NCI-H2029 (cell line): ENCODE measurements around the gene TXNDC12.
A peak's percentile ranks its signal among the peaks of the same experiment; 100 is the strongest.

Experiments
- DNase-seq: peaks from one replicate; lab custom pipeline; 2025; lab: John Stamatoyannopoulos, UW

The TXNDC12 gene

DNA sequence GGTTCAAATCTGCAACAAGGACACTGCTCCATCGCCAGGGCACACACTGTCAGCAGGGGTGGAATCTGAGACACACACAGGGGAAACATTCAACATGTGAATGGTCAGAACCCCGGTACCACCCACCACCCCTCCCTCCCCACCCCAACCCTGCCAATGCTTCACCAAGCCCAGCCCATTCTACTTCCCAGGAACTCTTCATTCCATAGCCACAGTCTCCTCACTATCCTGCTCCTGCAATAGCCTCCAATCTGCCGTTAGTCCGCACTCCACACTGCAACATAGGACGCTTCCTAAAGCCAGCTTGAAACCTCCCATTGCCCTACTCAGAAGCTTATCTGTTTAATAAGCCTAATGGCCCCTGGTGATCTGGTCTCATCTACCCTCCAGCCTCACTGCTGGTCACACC lies 57.0 kb downstream of the TXNDC12 start:
- DNase-seq: no peak

DNA sequence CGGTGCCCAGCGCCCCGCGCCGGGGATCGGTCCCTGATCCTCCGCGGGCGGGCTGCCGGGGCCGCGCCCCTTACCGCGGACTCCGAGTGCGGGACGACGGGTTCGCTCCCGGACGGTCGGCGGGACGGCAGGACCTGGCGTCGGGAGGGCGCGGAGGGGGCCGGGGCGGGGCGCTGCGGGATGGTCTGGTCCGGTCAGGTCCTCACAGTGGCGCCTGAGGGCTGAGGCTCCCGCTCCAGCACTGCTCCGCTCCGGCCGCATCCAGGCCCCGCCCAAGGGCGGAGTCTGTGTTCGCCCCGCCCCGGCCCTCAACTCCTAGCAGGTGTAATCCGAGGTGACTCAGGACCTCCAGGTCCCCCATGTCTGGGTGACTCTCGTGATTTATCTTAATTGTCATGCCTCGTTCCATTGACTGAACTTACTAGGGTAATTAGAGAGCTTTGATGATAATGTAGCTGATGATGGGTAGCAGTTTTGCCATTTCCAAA lies 64.5 kb downstream of the TXNDC12 start, which contains the start of gene RAB3B:
Gene RAB3B (minus strand): TSS at position 223 of the 488 bp plus-strand sequence. CDS start 13,583 bp downstream, outside the sequence.
- peak; percentile 86 for DNase-seq

DNA sequence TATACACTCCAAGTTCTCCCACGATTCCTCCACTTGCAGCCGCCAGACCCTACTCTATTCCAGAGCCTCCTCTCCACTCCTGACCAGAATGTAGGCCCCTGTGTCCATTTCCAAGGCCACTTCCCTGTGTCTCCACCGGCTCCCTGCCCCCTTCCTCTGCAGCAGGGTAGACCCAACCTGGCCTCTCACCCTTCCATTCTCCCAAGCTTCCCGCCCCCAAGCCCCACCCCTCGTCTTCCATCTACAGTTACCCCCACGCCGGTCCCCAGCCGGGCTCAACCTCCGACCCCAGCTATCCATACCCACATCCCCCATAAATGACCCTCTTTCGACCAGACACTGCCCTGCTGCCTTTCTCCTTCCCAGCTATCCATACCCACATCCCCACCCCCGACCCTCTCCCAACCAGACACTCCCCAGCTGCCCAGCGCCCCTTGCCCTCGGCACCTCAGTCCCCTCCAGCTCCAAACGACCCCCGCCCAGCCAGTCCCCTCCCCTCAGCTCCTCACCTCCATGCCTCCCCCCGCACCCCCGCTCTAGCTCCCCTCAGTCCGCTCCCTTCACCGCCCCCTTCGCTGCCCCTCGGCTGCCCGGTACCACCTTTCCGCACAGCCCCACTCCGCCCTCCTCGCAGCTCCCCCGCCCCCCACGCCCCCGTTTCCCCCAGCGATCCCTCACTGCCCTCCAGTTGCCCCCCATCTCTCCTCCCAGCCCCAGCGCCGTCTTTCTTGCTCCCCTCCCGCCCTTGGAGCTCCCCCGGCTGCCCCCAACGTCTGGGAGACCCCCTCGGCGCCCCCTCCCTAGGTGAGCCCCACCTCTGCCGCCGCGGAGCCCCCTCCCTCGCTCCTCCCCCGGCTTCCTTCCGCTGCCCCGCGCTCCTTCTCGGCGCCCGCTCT lies 65.2 kb downstream of the TXNDC12 start:
- peak; percentile 30 for DNase-seq

DNA sequence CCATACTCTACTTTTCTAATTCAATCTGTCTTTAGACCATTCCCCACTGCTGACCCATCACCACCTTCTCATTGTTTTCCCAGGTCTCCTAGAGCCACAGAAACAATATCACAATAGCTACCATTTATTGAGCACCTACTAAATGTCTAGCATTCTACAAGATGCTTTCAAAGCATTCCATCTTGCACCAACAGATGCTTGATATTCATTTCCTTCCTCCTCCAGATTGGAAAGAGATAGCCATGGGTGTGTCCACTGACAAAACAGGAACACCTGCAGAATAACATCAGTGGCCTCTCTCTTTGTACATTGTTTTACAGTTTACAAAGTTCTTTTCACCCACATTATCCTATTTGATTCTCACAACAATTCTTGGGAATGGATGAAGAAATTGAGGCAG lies 66.7 kb downstream of the TXNDC12 start:
- DNase-seq: no peak

DNA sequence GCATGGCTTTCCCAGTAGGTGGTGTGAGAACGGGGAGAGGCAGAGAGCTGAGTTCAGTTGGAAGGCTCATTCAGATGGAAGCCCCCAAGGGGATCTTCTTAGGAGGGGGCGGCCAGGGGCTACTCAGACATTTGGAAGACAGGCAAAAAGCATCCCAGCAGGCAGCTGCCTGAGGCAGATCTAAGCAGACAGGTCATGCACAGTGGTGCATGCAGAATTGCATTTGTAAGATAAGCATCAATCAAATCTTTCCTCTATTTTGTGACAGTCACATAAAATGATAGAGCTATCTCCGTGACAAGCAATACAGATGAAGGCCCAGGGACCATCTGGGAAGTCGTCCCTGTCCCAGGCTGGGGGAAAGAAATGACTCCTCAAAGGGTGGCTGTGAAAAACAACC lies 68.3 kb downstream of the TXNDC12 start:
- DNase-seq: no peak

DNA sequence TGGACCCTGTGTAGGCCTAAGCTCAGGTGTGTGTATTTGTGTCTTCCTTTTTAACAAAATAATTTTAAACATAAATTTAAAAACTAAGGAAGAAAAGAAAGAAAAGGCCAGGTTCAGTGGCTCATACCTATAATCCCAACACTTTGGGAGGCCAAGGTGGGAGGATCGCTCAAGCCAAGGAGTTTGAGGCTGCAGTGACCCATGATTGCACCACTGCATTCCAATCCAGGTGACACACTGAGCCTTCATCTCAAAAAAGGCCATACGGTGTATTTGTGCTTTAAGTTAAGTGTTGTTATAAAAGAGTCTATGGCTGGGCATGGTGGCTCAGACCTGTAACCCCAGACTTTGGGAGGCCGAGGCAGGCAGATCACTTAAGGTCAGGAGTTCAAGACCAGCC lies 72.8 kb downstream of the TXNDC12 start:
- DNase-seq: no peak

DNA sequence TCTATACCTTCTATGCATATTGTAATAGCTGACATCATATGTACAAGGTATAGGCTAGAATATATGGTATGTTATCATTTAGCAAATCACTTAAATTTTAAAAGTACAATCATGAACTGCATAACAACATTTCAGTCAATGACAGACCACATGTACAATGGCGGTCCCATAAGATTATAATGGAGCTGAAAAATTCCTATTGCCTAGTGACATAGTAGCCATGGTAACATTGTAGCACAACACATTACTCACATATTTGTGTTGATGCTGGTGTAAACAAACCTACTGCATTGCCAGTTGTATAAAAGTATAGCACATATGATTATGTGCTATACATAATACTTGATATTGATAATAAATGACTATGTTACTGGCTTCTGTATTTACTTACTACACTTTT lies 73.4 kb downstream of the TXNDC12 start:
- DNase-seq: no peak

DNA sequence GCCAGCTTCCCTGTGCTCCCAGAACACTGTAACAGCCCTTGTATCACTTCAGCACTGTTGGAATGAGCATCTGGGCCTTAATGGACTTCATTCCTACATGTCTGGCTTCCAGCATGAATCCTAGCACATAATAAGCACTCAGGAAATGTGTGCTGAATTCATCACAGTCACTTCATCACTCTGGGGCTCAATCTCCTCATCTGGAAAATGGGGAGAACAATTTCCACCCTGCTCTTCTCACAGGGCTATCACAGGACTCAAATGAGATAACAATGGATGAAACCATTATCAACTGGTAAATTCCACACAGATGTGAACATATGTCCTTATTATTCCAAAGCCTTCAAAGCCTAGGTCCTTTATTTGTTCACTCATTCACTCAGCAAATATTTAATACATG lies 76.9 kb downstream of the TXNDC12 start:
- no peak for DNase-seq

DNA sequence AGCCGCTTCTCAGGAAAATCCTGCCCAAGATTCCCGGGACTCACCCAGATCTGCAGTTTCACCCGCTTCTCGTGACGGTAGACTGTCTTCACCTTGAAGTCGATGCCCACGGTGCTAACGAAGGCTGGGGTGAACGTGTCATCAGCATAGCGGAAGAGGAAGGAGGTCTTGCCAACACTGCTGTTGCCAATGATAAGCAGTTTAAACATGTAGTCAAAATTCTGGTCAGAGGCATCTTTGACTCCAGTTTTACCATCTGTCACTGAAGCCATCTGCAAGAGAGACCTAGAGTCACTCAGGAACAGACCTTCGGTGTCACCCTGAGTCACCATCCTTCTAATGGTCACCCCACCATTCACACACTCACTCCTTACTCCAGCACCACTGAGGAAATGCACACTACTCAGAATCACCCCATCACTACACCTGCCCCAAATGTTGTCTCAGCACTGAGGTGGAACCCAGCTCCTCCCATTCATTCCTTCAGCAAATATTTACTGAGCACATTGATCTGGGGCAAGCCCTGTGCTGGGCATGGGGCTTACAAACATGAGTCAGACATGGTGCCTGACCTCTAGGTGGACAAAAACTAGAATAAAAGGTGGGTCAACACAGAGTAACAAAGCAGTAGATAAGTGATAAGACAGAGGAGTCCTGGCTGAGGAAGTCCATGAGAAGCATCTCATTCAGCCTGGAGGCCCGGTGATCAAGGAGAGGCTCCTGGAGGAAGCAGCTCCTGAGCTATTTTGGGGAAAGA lies 78.0 kb downstream of the TXNDC12 start:
- peak; percentile 91 for DNase-seq

DNA sequence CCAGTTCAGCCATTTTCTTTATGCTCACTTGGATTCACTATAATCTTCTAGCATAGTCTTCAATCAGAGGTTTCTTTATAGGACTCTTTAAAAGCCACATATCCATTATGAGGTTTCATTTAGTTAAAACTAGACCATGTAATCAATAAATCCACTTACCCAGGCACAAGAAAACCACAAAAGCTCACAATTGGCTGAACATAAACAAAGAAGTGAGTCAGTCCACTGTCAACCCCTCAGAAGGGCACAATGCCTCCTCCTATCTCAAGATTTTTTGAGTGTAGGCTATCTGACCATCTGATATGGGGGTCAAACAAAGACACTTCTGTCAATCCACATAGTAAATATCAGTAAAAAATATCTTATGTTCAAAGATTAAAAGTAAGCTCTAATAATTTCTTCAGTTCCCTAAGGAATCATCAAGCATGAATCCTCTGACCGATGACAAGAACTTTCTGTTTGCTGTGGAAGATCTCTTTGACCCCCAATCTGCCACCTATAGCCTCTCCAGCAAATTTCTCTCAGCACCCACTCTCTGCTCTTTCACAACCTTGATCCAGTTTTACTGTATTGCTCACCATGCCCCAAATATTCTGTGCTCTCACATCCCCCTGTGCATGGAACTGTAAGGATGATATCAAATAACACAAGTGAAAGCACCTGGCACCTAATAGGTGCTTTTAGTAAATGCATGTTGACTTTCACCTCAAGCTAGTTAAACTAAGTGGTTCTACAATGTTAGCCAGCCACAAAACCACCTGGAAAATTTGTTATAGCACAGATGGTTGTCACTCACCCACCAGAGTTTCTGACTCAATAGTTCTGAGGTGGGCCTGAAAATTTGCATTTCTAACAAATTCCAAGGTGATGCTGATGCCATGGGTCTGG lies 81.2 kb downstream of the TXNDC12 start:
- DNase-seq: peak; percentile 75
